SU-DHL-6 (cell line): Measurements from ENCODE around the gene HEBP1.

Source experiments
- CTCF ChIP-seq: fragments of 200-600 bp; sonication (generic); IDR thresholded peaks from one replicate; pipeline ENCODE4 v1.5.1; 2017; ENCODE audit warnings: antibody characterized with exemption, mild to moderate bottlenecking, low read length, moderate library complexity; ENCODE audit not compliant: insufficient read depth, poor library complexity, severe bottlenecking
- EZH2phosphoT487 ChIP-seq: fragments of 200-600 bp; sonication (generic), shearing (Covaris generic); conservative IDR thresholded peaks from 2 replicates; pipeline ENCODE4 v1.6.1; 2018; ENCODE audit warnings: mild to moderate bottlenecking, antibody characterized with exemption, low read length, moderate library complexity, mixed read lengths

DNA sequence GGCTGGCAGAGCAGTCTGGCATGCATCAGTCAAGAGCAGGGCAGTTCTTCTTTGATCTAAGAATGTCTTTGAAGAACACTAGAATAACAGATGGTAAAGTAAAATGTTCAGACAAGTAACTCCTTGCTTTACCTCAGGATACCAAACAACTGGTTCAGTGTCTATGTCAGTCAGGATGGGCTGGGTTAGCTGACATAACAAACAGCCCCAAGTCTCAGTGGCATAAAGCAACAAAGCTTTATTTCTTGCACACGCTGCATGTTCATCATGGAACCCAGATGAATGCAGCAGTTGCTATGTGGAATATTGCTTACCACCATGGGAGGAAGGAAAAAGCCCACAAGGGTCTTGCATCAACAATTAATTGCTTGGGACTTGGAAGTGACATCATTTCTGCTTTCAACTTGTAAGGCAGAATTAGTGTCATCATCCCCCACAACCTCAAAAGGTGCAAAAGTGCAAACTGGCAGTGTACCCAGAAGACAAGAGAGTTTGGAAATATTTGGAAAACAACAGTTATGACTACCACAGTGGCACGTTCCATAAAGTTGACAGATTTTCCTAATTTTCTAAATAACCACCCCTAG lies 69.3 kb downstream of the HEBP1 start:
- TF ChIP-seq CTCF, result no peak
- no peak for TF ChIP-seq EZH2phosphoT487
